ENCODE measurements around the gene DOK4.

GRCh38 chr16:57532266-57532625, 46.0 kb upstream of the DOK4 start:
- no peak for TF ChIP-seq FOXP2 (optimal IDR thresholded peaks at IDR 0.05; ENCODE audit: control extremely low read depth, extremely low read length, insufficient read depth)
- no peak for TF ChIP-seq EZH2 (IDR thresholded peaks at IDR 0.05)
